Measurements from ENCODE around the gene MUC4. TPM values are rescaled to one million over a fixed set of nuclear protein-coding genes. Genes with fewer than 3 reads are reported as not detected.

Gene MUC4
- total RNA-seq, 2 donors from 2014 or later = not detected

DNA sequence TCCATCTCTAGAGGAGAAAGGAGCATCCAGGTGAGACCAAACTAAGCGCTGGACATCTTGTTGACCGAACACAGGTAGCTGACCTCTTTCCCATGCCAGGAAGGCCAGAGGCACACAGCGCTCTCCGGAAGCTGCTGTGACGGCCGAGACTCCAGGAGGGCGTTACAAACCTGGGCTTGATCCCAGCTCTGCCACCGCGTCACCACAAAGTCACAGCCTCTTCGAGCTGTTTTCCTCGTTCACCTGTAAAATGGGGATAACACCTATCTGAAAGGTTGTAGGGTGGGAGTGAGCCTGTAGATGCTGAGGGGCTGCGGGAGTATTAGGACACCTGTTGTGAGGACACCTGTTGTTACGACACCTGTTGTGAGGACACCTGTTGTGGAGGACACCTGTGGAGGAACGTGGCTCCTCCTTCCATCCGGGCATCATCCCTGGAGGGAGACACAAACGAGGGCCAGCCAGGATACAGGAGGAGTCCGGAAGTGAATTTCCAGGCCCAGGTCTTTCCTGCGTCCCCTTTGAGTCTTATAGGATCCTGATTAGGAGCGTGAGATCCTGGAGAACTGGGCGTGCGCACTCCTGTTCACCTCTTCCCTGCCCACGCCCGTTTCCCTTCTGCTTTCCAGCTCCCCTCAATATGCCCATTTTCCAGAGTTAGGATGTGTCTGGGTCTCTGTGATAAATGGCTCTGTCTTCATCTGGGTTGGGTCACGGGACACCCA lies 2.3 kb upstream of the MUC4 start:
- Histone ChIP-seq H3K27me3 (peaks cover 0 to 10% of the 10 kb centered on the region in 2 donors), H3K9me3 (no peaks in the 10 kb centered on the region), H3K27ac (no peak overlapping the region), H3K4me1 (no peaks in the 10 kb centered on the region), H3K36me3 (replicated peaks in 1 of 2; ENCODE audit: insufficient read depth in 1 of 2, low read depth in 2 of 2) (no peaks in the 10 kb centered on the region), H3K4me3 (no peak overlapping the region)
- no peak for ATAC-seq
- DNase-seq = no peak
- TF ChIP-seq, protein P1, sequence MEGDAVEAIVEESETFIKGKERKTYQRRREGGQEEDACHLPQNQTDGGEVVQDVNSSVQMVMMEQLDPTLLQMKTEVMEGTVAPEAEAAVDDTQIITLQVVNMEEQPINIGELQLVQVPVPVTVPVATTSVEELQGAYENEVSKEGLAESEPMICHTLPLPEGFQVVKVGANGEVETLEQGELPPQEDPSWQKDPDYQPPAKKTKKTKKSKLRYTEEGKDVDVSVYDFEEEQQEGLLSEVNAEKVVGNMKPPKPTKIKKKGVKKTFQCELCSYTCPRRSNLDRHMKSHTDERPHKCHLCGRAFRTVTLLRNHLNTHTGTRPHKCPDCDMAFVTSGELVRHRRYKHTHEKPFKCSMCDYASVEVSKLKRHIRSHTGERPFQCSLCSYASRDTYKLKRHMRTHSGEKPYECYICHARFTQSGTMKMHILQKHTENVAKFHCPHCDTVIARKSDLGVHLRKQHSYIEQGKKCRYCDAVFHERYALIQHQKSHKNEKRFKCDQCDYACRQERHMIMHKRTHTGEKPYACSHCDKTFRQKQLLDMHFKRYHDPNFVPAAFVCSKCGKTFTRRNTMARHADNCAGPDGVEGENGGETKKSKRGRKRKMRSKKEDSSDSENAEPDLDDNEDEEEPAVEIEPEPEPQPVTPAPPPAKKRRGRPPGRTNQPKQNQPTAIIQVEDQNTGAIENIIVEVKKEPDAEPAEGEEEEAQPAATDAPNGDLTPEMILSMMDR (IDR thresholded peaks at IDR 0.05) = no peak
- TF ChIP-seq POLR2A (IDR thresholded peaks at IDR 0.05) = no peak
- WGBS, 2 donors = 77 to 79% methylated on average over 22 to 24 of the region's 24 CpGs
- intact Hi-C loops (cut with DNase I) = no loop called here

DNA sequence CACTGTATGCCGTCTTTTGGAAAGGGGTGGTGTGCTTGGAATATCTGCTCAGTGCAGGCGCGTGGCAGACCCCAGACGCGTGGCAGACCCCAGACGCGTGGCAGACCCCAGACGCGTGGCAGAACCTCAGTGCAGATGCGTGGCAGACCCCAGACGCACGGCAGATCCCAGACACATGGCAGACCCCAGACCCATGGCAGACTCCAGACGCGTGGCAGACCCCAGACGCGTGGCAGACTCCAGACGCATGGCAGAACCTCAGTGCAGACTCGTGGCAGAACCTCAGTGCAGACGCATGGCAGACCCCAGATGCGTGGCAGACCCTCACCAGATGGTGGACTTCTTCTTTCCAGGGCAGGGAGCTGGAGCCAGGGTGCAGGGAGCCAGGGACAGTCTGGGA lies 637 bp upstream of the MUC4 start:
- Histone ChIP-seq H3K27me3 (peaks cover 0 to 10% of the 10 kb centered on the region in 2 donors), H3K36me3 (replicated peaks in 1 of 2; ENCODE audit: insufficient read depth in 1 of 2, low read depth in 2 of 2) (no peaks in the 10 kb centered on the region), H3K27ac (no peak overlapping the region), H3K4me1 (no peaks in the 10 kb centered on the region), H3K9me3 (no peaks in the 10 kb centered on the region), H3K4me3 (no peak overlapping the region)
- ATAC-seq (no peak), DNase-seq (no peak)
- intact Hi-C loops (cut with DNase I) = no loop called here
- TF ChIP-seq POLR2A (IDR thresholded peaks at IDR 0.05) = no peak
- TF ChIP-seq, protein P1 (IDR thresholded peaks at IDR 0.05) = no peak
- WGBS, 2 donors = 69 to 80% methylated on average over 12 to 20 of the region's 20 CpGs

DNA sequence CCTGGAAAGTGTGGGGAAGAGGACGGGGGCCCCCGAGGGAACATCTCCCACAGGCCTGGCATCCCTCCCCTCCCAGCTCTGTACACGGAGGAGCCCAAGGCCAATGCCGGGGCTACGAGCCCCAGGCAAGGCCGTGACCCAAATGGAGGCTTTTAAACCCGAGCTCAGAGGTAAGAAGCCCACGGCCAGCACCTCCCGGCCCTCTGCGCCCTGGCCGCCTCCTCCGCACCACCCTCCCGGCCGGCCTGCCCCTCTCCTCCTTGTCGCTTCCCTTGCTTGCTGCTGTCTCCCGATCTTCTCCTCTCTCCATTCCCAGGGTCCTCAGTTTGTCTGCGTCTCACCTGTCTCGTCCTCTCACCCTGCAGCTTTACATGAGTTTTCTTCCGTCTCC lies 1.3 kb downstream of the MUC4 start:
- no peak for ATAC-seq
- H3K4me3 ChIP-seq = no peak overlapping the region
- intact Hi-C loops (cut with DNase I) = no loop called here
- H3K36me3 ChIP-seq (replicated peaks in 1 of 2; ENCODE audit: insufficient read depth in 1 of 2, low read depth in 2 of 2) = no peaks in the 10 kb centered on the region
- DNase-seq = peak in 1 of 4 donors; percentile 2
- 66 to 69% methylated on average over 19 of the region's 19 CpGs for WGBS, 2 donors
- peaks cover 0 to 10% of the 10 kb centered on the region in 2 donors for H3K27me3 ChIP-seq
- H3K4me1 ChIP-seq = no peaks in the 10 kb centered on the region
- no peak overlapping the region for H3K27ac ChIP-seq
- no peaks in the 10 kb centered on the region for H3K9me3 ChIP-seq
- no peak for TF ChIP-seq POLR2A (IDR thresholded peaks at IDR 0.05)
- TF ChIP-seq, protein P1 (IDR thresholded peaks at IDR 0.05) = no peak

DNA sequence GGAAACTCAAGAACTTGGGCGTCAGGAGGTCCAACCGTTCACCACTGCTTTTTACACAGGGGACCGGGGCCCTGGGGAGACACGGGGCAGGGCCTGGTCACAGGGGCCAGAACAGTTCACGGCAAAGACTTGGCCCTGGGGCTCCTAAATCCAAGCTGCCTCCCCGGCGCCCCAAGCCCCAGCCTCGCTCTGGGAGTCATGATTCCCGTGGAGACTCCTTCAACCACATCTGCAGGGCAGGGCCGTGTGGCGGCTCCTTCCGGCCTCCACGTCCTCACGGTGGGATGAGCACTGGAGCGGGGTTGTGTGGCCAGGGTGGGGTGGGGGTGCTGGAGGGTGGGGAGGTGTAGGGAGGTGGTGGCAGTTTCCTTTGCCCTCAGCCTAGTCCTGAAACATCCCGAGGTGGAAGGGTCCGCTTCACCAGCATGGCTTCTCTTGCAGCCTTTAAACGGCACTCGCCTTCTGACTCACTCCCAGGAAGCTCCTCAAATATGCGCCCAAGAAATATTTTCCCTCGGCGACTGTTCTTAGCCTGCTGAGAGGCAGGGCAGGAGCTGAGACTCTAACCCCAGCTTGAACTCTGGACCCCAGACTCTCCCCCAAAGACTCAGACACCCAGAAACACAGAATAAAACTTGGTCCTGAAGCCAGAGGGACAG lies 1.8 kb downstream of the MUC4 start:
- H3K9me3 ChIP-seq = no peaks in the 10 kb centered on the region
- TF ChIP-seq, protein P1 (IDR thresholded peaks at IDR 0.05) = no peak
- TF ChIP-seq POLR2A (IDR thresholded peaks at IDR 0.05) = no peak
- intact Hi-C loops (cut with DNase I) = no loop called here
- DNase-seq = peak in 1 of 4 donors; percentile 2
- WGBS, 2 donors = 72 to 87% methylated on average over 10 to 22 of the region's 22 CpGs
- no peak for ATAC-seq
- peaks cover 0 to 10% of the 10 kb centered on the region in 2 donors for H3K27me3 ChIP-seq
- no peak overlapping the region for H3K27ac ChIP-seq
- H3K4me3 ChIP-seq = no peak overlapping the region
- no peaks in the 10 kb centered on the region for H3K36me3 ChIP-seq (replicated peaks in 1 of 2; ENCODE audit: insufficient read depth in 1 of 2, low read depth in 2 of 2)
- H3K4me1 ChIP-seq = no peaks in the 10 kb centered on the region

Data from body of pancreas (tissue), 4 donors.